ENCODE results near the gene HRCT1. TPM values are rescaled to one million over a fixed set of nuclear protein-coding genes. Genes with fewer than 3 reads are reported as not detected.
"Not testable (repeated sequence)": the region's sequence is repeated elsewhere in the genome, so short reads cannot be mapped to it uniquely, and the experiment has no call there.

Gene HRCT1
- total RNA-seq, 1 donor from 2014 or later = not detected

DNA sequence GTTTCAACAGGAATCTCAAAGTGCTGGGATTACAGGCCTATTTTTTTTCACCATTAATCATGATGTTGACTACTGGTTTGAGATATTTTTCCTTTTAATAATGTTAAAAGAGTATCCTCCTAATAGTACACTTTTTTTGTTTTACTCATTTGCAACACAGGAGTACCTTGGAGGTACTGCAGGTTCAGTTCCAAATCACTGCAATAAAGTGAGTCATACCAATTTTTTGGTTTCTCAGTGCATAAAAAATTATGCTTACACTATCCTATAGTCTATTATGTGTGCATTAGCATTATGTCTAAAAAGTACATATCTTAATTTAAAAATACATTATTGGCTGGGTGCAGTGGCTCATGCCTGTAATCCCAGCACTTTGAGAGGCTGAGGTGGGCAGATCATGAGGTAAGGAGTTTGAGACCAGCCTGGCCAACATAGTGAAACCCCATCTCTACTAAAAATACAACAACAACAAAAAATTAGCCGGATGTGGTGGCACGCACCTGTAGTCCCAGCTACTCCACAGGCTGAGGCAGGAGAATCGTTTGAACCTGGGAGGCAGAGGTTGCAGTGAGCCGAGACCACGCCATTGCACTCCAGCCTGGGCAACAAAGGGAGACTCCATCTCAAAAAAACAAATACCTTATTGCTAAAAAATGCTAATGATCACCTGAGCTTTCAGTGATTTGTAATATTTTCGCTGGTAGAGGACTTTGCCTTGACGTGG is 8.5 kb upstream of the HRCT1 start:
- not testable (repeated sequence) for DNase-seq

DNA sequence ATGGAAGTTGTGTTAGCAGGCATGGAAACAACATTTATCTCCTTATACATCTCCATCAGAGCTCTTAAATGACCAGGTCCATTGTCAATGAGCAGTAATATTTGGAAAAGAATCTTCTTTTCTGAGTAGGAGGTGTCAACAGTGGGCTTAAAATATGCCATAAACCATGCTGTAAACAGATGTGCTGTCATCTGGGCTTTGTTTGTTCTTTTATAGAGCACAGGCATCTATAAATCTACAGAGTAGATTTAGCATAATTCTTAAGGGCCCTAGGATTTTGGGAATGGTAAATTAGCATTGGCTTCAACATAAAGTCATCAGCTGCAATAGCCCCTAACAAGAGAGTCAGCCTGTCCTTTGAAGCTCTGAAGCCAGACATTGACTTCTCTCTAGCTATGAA is 7.7 kb upstream of the HRCT1 start:
- DNase-seq = no peak

DNA sequence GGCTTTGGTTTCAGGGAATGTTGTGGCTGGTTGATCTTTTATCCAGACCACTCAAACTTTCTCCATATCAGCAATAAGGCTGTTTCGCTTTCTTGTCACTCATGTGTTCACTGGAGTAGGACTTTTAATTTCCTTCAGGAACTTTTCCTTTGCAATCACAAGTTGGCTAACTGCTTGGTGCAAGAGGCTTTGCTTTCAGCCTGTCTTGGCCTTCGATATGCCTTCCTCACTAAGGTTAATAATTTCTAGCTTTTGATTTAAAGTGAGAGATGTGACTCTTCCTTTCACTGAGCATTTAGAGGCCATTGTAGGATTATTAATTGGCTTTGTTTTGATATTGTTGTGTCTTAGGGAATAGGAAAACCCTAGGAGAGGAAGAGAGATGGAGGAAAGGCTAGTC is 7.0 kb upstream of the HRCT1 start:
- no peak for DNase-seq

DNA sequence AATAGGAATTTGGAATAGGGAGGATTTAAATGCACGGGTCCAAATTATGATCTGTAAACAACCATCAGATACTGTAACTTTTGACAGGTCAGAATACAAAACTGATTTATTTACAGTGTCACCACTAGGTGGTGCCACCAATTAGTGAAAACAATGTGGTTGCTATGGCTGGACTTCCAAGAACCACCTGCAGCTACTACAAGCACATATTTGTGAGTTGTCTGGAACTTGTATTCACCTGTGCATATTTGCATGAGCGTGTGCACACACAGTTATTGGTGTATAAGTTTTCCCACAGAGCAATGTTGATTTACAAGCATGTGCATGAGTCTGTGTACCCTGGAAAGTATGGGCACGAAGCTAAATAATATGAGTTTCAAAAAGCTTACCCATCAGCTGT is 3.0 kb upstream of the HRCT1 start:
- DNase-seq = peak; percentile 82

DNA sequence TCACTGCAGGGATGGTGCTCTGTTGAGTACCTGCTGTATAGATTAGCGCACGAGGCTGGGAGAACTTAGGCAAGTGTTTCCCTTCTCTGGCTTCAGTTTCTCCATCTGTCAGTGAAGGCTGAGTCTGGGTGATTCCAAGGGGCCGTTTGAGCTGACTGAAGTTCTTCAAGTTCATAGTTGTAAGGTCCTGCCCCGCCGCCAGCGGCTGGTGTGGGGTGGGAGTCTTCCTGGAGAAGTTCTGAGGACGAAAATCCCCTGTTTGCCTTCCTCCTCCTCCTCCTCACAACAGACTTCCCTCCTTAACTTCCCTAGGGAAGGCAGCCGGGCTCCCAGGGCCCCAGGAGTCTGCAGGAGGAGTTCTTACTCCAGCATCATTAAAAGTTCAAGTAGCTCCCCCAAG is 1.7 kb upstream of the HRCT1 start:
- DNase-seq = no peak

DNA sequence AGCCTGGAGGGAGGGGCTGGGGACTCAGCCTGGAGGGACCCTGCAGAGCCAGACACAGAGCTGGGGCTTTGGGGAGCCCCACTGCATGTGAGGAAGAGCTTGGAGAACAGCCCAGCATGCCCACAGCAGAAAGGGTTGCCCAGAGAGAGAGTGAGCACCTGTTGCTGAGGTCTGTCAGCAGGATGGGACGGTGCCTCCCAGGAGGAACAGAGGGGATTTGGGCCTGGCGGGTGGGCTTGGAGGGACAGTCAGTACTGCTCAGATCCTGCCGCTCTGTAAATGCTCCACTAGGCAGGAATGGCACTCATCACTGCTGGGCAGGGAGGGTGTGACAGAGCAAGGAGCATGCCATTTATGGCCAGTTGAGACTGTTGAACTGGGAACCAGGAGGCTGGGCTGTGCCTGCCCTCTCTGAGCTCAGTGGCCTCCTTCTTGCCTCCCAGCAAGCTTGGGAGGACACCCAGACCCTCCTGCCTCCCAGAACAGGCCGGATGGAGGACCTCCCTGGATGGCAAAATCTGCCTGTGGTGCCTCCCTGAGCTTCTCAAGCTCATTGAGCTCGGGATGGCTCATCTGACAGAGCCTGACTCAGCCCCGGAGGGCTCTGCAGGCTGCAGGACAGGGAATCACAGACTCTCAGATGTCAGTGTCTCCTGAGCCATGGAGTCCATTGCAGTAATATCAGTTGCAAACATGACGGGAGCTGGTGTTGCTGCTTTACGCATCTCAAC is 786 bp upstream of the HRCT1 start:
- DNase-seq = peak; percentile 81

DNA sequence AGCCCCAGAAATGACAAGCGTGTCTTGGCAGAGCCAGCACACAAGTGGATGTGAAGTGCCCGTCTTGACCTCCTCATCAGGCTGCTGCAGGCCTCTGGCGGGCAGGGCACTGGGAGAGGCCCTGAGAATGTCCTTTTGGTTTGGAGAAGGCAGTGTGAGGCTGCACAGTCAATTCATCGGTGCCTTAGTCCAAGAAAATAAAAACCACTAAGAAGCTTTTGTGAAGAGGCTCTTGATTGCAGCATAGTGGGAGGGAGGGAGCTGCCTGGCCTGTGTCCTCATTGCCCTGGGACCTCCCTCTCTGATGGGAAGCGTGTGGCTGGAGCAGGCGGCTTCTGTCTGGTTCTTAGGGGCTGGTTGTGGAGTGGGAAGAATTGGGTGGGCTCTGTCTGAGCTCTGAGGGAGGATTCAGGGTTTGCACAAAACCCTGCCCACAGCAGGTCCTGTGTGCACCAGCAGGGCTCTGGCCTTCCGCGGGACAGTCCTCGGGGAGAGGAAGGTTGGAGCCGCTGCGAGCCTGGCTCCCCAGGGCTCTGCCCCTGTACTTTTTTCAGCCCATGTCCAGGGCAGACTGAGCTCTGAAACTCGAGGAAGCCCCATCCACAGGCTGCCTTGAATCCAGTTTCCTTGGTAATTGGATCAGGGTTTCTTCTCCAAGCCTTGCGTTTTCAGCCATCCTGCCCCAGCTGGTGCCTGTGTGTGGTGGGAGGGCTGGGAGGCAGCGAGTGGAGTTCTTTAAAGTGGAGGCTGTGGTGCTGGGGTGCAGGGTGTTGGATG is 1.1 kb downstream of the HRCT1 start:
- DNase-seq = peak; percentile 77

DNA sequence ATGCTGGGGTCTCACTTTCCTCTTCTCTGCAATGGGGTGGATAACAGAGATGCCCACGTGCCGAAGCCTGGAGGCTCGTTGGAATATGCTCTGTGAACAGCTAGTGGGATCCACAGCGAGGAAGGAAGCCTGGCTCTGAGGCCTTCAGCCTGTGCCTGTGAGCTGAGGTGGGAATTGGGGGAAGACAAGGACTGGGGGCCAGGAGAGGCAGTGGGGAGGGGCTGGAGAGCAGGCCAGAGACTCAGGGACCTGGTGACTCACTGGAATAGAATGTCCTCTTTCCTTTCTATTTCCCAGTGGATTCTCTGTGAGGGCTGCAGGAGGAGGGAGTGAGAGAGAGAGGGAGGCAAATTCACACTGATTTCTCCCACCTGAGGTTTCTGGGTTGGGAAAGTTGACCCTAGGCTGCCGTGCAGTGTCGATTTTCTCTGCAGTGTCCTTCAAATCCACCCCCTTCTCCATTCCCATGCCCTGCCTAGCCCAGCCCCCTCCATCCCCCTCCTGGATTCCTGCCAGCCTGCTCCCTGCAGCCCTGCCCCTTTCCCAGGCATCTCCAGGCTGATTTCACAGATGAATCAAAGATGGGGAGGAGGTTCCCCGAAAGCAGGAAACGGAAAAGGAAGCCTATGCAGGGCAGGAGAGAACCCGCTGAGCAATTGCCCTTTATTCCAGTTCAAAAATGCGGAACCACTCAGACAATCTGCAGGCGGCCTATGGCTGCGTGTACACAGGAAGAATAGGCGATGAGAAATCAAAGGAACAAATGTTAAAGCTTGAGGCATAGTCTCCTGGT is 1.9 kb downstream of the HRCT1 start:
- peak; percentile 92 for DNase-seq

DNA sequence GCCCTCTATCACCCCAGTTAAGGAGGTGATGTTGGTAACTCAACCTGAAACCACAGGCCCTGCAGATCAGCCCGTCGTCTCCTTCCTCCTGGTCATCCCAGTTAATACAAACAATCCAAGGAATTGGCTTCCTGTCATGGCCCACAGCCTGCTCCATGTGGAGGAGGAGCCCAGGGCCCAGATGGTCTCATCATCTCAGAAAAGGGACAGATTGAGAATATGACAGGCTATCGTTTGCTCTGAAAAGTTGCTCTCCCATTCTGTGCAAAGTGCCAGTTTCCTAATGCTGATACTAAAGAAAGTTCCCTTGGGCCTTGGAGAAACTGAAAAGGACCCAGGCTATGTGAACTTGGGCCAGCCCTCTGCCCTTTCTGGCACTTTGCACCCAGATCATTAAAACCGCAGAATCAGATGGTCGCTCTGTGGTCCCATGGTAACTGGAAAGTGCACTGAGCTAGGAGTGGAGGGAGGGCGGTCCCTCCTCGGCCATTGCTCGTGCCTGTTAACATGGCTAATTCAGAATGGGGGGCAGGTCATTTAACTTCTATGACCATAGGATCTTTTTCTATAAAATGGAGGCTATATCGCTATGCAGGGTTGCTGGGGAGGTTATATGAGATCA is 2.6 kb downstream of the HRCT1 start:
- peak; percentile 54 for DNase-seq

DNA sequence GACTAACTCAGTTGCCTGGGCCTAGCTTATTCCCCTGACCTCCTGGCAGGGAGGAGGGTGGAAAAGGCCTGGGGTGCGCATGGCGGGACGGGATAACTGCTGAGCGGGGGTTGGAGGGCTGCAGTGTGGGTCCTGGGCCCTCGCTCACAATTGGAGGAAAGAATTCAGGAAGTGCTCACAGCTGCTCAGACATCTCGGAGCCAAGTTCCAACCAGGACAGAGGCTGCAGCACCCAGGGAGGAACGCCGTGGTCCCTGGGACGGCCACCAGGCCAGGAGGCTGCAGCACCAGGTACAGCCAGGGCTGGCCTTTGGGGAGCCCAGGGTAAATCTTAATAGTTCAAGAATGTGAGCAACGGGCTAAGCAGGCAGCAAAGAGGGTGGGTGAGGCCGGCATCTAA is 3.3 kb downstream of the HRCT1 start, which contains the start of gene SPAAR:
TSS of gene SPAAR (plus strand) at position 217 of the 400 bp plus-strand sequence. CDS start 974 bp downstream, outside the sequence.
- DNase-seq = no peak

DNA sequence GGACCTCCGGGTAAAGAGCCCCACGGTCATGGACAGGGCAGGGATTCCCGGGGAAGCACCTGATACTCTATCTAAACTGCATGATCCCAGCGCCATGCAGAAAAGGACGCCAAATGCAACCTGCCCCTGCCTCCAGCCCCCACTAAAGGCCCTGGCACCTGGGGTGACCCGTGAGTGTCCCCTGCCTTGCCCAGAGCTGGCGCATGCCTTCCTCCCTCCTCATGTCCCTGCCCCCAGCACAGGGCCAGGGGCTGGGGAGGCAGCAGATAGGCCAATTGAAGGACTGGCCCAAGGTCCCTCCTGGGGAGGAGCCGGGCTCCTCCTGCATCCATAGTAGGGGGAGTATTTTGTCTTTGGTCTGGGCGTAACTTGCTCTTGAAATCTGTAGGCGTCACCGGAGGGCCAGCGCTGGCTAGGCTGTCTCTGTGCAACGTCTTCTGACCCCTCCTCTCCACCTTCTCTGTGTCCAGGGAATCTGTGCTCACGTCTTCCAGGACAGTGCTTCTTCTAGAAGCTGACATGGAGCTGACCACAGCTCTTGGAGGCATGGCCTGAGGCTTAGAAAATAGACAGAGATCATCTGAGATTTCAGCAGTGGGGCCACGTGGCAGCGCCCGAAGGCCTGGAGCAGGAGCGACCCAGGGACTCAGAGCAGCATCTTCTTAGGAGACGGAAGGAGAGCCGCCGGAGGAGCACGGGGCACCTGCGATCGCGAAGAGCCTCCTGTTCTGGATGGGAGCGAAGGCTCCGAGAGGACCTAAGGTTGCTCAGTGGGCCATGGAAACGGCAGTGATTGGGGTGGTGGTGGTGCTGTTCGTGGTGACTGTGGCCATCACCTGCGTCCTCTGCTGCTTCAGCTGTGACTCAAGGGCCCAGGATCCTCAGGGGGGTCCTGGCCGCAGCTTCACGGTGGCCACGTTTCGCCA is 3.9 kb downstream of the HRCT1 start:
- no peak for DNase-seq

DNA sequence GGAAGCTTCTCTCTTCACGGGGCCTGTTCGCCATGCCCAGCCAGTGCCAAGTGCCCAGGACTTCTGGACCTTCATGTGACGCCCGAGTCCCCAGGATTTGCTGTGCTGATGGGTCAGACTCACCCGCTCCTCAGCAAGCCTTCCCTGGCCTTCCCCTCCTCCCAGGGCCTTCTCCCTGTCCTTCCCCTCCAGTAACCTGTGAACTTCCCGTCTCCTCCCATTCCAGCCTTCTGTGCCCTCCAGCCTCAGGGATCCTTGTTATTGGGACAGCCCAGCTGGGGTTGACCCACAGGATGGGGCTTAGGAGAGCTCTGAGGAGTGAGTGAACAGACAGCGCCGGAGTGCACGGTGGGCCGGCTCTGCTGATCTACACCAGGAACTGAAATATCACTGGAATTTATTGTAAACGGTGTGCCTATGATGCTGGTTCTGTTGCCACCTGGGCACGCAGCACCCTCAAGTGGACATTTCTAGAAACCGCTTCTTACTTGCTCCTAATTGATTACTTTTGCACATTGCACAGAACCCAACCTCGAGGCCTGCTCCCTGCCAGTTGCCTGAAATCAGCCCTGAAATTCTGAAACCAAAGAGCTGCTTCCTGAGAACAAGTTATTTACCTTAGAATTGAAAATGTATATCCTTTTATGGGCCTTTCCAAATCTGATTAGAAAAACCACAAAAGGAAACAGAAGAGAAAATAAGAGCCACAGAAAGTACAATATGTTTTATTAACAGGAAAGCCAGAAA is 4.8 kb downstream of the HRCT1 start:
- DNase-seq = no peak

DNA sequence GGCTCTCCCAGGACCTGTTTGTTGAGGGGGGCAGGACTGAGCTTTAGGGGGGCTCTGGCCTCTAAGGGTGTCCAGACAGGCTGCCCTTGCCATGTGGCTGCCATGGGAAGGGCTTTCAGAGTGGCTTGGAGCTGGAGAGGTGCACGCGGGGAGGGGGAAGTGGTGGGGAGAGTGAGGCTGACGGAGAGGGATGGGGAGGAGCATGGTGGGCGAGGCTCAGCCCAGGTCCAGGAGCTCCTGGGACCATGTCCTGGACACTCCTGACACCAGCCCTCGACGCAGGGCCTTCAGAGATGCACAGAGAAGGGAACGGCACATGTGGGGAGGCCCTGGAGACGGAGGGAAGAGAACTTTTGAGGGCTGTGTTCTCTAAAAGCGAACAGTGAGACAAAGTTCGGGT is 5.7 kb downstream of the HRCT1 start:
- DNase-seq = no peak

DNA sequence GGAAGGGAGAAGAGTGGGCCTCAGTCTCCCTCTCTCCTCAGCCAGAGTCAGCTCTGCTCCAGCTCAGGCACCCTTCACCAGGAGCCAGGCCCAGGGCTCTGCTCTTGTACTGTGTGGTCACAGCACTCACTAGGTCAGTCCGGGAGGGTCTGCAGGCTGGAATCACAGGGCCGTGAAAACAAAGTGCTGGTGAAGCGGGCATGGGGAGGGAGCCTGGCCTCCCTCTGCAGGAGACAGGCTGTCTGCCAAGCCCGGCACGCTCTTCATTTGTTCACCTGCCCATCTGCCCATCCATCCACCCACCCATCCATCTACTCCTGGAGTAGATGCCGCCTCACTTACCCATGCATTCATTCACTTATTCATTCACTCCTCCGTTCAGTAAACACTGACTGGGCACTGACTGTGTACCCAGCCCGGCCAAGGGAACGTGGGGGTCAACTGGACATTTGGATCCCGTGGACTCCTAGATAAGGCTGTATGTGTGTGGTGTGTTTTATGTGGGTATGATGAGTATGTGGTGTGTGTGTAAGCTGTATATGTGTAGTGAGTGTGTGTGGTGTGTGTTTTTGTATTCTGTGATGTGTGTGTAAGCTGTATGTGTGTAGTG is 6.9 kb downstream of the HRCT1 start:
- DNase-seq = no peak

DNA sequence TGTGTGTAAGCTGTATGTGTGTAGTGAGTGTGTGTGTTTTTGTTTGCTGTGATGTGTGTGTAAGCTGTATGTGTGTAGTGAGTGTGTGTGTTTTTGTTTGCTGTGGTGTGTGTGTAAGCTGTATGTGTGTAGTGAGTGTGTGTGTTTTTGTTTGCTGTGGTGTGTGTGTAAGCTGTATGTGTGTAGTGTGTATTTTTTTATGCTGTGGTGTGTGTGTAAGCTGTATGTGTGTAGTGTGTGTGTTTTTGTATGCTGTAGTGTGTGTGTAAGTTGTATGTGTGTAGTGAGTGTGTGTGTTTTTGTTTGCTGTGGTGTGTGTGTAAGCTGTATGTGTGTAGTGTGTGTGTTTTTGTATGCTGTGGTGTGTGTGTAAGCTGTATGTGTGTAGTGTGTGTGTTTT is 7.4 kb downstream of the HRCT1 start:
- not testable (repeated sequence) for DNase-seq

DNA sequence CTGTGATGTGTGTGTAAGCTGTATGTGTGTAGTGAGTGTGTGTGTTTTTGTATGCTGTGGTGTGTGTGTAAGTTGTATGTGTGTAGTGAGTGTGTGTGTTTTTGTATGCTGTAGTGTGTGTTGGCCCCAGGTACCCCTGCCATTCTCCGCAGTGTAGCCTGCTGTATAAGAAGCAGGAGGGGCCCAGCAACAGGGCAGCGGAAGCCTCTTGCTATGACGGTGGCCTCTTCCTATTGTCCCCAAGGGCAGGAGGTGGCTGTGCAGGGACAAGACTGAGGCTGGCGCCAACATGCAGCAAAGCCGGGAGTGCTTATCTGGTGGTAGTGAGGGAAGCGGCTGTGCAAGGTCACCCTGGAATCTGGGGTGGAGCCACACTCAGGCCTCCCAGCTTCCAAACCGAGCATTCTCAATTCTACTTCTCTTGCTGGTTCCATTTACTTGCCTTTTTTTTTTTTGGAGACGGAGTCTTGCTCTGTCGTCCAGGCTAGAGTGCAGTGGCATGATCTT is 8.4 kb downstream of the HRCT1 start:
- DNase-seq = peak; percentile 66

DNA sequence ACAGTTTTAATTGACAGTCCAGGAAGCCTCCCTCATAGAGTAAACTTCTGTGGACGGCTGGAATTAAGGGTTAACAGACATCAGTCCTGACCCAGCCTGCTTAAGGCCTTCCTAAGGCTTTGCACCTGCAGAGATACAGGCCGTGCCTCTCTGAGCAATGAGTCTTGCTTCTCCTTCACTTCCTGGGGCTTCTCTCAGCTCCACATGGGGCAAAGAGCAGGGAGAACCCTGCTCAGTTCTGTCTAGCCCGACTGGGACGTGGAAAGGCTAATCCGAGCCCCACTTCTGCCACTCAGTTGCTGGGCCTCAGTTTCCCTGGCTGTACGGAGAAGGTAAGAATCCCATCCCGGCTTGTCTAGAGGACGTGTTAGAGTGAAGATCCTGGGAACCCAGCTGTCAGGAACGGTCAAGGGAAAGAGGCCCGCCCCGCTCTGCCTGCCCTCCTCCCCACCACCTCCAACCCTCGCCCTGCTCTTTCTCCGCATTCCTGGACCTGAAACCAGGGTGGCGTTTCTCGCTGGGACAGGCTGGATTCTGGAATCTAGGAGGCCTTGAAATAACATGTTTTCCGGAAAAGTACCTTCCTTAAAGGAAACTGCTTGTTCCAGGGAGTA is 9.8 kb downstream of the HRCT1 start:
- DNase-seq = no peak

DNA sequence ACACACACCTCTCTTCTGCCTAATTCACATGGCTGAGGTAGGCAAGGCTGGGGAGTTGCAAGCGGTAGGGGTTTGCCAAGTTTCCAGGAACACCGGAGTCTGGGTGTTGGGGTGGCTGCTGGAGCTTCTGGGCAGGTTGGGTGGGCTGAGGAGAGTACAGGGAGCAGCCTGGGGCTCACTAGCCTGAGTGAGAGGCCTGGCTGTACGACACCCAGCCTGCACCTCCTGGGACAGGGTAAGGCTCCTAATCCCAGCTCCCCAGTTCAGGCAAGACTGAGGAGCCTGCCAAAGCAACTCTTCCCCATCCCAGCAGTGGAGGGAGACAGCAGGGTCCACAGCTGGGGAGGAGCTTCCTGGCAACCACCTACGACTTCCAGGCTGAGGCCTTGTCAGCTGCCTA is 11.3 kb downstream of the HRCT1 start:
- no peak for DNase-seq

DNA sequence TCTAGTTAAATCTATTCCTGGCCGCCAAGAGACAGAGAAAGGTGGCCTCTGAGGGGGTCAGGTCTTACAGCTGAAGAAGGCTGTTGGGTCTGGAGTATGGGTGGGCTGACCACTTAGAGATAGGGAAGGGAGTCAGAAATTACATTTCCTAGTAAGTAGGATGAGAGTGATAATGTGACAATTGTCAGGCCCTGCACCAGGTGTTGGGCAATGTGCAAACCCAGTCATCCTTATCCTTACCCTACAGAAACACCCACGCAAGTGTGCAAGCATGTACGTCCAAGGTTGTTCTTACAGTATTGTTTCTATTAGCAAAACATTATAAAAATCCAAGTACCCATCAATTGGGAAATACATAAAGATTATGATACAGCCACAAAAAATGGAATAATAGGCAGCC is 12.8 kb downstream of the HRCT1 start:
- DNase-seq = no peak
